HG03095 (cell line): ENCODE measurements around the gene WDR76.
A peak's percentile ranks its signal among the peaks of the same experiment; 100 is the strongest.
"Not testable (repeated sequence)": the region's sequence is repeated elsewhere in the genome, so short reads cannot be mapped to it uniquely, and the experiment has no call there.

Experiments
- ATAC-seq: cut with Tn5 transposase; IDR thresholded peaks from one replicate; pipeline ENCODE4 v1.9.1; 2021; ENCODE audit warnings: moderate library complexity; ENCODE audit not compliant: unreplicated experiment

The WDR76 gene

GRCh38 chr15:43815064-43815463, 11.7 kb upstream of the WDR76 start:
- ATAC-seq, result not testable (repeated sequence)

- ATAC-seq, result no peak
These were observed 5.3 kb upstream of the WDR76 start for GRCh38 chr15:43821505-43821904.

GRCh38 chr15:43824302-43825246, 2.2 kb upstream of the WDR76 start, which contains the start of gene MFAP1:
Gene MFAP1, minus strand, starts transcription at chr15:43824690. Its CDS starts 121 bp downstream, at chr15:43824569.
- ATAC-seq, result peak; percentile 51

- ATAC-seq, result not testable (repeated sequence)
These were observed 1.5 kb upstream of the WDR76 start for GRCh38 chr15:43825305-43825704.

- no peak for ATAC-seq
These were observed 734 bp upstream of the WDR76 start for GRCh38 chr15:43826029-43826507.

GRCh38 chr15:43828061-43828657, 1.4 kb downstream of the WDR76 start:
- no peak for ATAC-seq

GRCh38 chr15:43829951-43830540, 3.2 kb downstream of the WDR76 start:
- ATAC-seq, result not testable (repeated sequence)

- ATAC-seq, result not testable (repeated sequence)
These were observed 4.0 kb downstream of the WDR76 start for GRCh38 chr15:43830691-43831275.

- not testable (repeated sequence) for ATAC-seq
These were observed 4.8 kb downstream of the WDR76 start for GRCh38 chr15:43831519-43832052.

- not testable (repeated sequence) for ATAC-seq
These were observed 5.7 kb downstream of the WDR76 start for GRCh38 chr15:43832485-43832884.

- ATAC-seq, result no peak
These were observed 18.6 kb downstream of the WDR76 start for GRCh38 chr15:43845421-43845820.

GRCh38 chr15:43851251-43851650, 24.4 kb downstream of the WDR76 start:
- no peak for ATAC-seq

- ATAC-seq, result no peak
These were observed 25.8 kb downstream of the WDR76 start for GRCh38 chr15:43852607-43853006.

- ATAC-seq, result no peak
These were observed 28.0 kb downstream of the WDR76 start for GRCh38 chr15:43854801-43855200.

- ATAC-seq, result no peak
These were observed 32.7 kb downstream of the WDR76 start for GRCh38 chr15:43859546-43859945.

- ATAC-seq, result not testable (repeated sequence)
These were observed 39.8 kb downstream of the WDR76 start for GRCh38 chr15:43866636-43867035.

GRCh38 chr15:43867096-43867495, 40.3 kb downstream of the WDR76 start:
- ATAC-seq, result no peak

GRCh38 chr15:43868406-43868805, 41.6 kb downstream of the WDR76 start:
- no peak for ATAC-seq

GRCh38 chr15:43871835-43872234, 45.0 kb downstream of the WDR76 start:
- ATAC-seq, result no peak

- ATAC-seq, result no peak
These were observed 45.7 kb downstream of the WDR76 start for GRCh38 chr15:43872416-43873020.
